Hematopoietic multipotent progenitor cell treated with erythropoietin and hydrocortisone succinate and interleukin-3 and kit ligand, for 8 days (in vitro differentiated cells): ENCODE measurements around the gene MIA.
"Not testable (repeated sequence)": the region's sequence is repeated elsewhere in the genome, so short reads cannot be mapped to it uniquely, and the experiment has no call there.

Experiments used
- DNase-seq: peaks from one replicate; pipeline ENCODE4 v3.0.0-alpha.2; 2015

Gene MIA

GRCh38 chr19:40774916-40775631 is at the start of gene MIA:
MIA (plus strand) TSS chr19:40775521; CDS start chr19:40775543, 22 bp downstream.
- DNase-seq, result no peak

DNA sequence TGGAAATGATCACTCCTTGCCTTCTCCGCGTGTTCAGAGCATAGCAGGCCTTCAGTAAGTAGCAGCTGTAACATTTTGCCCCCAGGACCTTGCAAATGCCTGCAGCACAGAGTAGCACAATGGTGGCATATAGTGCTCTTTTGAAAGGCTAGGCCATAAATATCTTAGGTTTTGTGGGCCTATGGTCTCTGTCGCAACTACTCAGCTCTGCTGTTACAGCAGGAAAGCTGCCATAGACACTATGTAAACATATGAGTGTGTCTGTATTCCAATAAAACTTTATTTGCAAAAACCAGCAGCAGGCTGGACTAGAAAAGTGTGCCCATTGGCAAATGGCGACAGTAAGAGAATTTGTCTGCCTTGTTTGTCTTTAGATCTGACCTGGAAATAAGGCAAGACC is 49.0 kb upstream of the MIA start:
- DNase-seq, result no peak

GRCh38 chr19:40730065-40730464 is 45.3 kb upstream of the MIA start:
- not testable (repeated sequence) for DNase-seq

GRCh38 chr19:40732304-40732703 is 43.0 kb upstream of the MIA start:
- not testable (repeated sequence) for DNase-seq

GRCh38 chr19:40733149-40733548 is 42.2 kb upstream of the MIA start:
- no peak for DNase-seq

- no peak for DNase-seq
Observed at GRCh38 chr19:40735013-40735771, 40.1 kb upstream of the MIA start.

DNA sequence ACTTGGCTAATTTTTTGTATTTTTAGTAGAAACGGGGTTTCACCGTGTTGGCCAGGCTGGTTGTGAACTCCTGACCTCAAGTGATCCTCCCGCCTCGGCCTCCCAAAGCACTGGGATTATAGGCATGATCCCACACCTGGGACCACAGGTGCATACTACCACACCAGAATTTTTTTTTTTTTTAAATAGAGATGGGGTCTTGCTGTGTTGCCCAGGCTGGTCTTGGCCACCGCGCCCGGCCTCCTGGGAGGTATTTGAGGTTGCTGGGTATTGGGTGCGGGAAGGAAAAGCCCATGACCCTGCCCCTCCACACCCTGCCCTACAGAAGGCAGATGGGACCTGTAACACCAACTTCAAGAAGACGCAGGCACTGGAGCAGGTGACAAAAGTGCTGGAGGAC is 38.7 kb upstream of the MIA start:
- DNase-seq, result no peak

DNA sequence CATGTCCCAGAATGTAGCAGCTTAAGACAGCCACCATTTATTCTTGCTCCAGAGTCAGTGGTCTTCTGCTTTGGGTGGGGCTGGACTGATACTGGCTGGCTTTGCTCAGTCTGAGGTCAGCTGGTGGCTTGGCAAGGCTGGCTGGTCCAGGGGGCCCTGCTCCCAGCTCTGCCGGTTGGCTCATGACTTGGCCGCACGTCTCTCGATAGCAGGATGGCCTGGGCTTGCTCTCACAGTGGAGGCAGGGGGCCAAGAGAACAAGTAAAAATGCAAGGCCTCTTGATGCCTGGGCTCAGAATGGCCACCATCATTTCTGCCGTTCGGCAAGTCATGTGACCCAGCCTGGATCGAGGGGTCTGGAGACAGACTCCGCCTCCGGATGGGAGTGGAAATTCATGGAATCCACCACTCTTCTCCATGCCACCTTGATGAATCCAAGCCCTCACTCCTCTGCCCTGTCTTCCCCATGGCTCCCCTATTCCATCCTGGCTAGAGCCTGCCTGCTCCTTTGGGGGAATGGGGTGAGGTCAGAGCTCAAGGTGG is 38.1 kb upstream of the MIA start:
- DNase-seq, result no peak

GRCh38 chr19:40739030-40739839 is 36.1 kb upstream of the MIA start:
- DNase-seq, result no peak

- no peak for DNase-seq
Observed at GRCh38 chr19:40739871-40740703, 35.2 kb upstream of the MIA start.

- no peak for DNase-seq
Observed at GRCh38 chr19:40740747-40741146, 34.6 kb upstream of the MIA start.

- no peak for DNase-seq
Observed at GRCh38 chr19:40741527-40742390, 33.6 kb upstream of the MIA start.

DNA sequence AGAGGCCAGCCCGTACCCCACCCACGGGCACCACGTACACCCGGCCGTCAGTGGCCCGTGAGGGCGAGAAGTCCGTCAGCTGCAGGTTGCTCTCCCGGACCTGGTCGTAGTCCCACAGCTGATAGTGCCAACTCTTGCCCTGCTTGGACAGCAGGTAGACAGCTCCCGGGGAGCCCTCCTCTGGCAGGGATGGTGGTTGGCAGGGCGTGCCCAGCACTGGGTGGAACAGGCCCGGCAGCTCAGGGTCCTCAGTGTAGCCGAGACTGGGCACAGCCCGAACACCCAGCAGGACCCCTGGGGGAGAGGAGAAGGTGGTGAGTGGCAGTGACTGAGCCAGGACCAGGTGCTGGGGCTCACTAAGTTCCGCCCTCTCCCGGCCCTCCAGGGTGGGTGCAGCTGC is 32.8 kb upstream of the MIA start:
- no peak for DNase-seq

DNA sequence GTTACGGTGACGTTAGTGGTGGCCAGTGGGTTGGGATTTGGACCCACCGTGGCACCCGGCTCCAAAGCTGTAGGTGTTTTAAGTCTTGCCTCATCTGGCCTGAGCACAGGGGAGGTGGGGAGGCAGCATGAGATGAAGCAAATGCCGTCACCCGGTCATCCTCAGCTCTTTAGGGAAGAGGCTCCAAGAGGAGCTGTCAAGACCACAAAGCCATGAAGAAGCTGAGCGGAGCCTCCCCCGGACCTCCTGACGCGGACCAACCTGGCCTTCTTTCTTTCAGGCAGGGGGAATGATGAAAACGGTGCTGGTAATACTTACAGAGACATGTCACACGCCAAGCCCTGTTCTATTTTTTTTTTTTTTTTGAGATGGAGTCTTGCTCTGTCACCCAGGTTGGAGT is 32.4 kb upstream of the MIA start:
- DNase-seq, result no peak

DNA sequence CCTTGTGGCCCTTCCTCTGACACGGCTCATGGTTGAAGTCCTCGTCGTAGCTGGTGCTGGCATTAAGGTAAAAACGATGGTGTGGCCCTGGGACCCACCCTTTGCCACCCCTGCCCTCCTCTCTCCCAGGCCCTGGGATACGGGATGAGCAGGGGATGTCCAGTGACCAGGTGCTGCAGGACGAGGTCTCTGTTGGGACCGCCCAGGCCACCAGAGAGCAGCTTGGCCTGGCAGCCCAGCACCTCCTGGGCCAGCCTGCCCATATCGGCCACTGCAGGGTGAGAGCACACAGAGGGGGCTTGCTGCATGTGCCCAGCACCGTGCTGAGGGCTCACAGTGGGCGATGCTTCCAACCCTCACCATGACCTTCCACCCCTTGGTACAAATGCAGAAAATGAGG is 31.4 kb upstream of the MIA start:
- DNase-seq, result no peak

DNA sequence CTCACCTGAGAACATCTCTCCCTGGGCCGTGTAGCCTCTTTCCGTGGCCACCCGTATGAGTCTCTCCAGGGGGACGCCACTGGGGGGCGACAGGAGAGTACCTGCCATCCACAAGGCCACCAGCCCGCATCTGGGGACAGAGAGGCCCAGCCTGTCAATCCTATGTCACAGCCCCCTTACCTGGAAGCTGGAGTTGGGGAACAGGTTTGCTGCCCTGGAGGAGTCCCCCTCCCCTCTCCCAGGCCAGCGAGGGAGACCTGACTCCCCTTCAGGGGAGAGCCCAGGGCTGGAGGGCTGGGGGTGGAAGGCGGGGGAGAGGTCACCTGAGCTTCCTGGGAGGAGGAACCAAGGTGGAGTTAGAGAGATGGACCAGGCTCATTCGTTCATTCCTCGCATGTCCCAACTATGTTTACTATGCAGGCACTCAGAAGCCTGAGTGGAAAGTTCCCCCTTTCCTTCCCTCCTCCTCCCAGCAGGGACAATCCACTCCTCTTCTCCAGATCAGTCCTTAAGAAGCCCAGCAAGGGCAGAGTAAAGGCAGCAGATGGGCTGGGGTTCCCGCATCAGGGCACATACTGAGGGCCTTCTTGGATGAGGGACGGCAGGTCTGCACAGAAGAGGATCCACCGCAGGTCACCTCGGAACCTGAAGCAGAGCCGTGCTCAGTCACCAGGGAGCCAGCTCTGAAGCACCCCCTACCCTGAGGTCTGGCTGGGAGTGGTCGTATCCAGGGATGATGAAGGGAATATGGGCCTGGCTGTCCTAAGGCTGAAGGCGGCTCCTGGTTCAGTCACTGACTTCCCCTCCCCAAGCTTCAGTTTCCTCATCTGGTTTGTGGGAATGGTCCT is 30.5 kb upstream of the MIA start:
- no peak for DNase-seq

DNA sequence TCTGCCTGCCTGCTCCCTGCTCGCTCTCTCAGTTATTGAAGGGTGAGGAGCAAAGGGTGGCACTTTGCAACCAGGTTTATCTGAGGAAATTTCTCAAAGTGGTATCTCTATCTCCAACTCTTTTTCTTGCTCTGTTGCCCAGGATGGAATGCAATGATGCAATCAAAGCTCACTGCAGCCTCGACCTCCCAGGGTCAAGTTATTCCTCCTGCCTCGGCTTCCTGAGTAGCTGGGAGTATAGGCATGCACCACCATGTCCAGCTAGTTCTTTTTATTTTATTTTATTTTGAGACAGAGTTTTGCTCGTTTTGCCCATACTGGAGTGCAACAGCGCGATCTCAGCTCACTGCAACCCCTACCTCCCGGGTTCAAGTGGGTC is 29.9 kb upstream of the MIA start:
- no peak for DNase-seq

GRCh38 chr19:40747536-40747935 is 27.8 kb upstream of the MIA start:
- DNase-seq, result no peak

DNA sequence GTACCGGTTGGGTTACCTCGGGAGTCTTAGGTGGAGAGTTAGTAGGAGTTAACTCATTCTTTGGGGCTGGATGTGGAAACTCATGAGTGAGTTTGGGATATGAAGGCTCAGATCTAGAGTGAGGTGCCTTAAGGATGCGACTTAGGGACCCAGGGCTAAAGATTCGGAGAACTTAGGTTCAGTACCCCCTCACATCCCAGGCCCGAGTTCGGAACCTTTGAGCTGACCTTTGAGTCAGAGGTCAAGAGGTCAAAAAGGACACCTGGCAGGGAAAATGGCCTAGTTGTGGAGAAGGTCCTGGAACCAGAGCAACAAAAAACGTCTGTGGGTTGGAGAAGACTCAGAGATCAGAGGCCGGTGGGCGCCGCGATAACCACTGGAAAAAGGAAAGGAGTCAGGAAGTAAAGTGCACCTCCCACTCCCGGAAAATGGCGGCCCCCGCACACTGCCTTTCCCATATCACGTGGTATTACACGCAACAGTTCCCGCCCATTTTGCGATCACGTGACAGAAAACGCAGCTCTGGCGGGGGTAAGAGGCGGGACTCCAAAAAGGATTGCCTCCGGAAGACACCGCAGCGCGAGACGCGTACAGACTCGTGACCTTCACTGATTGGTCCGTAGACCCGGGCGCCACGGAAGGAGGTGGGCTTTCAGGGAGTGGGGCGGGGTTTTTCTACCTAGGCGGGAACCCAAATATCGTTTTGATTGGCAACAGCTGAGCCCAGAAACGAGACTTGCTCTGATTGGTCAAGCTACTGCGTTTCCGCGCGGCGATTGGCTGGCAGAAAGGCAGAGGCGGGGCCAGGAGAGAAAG is 25.1 kb upstream of the MIA start, which contains the start of gene ACTMAP:
TSS of gene ACTMAP (minus strand) at position 420 of the 816 bp plus-strand sequence. CDS start 674 bp downstream, outside the sequence.
- peak; percentile 100 for DNase-seq
